HL-60 (cell line): ENCODE results near the gene LDB3.

Source experiments
- DNase-seq, 2 experiments: peaks; one replicate each; pipeline ENCODE4 v3.0.0-alpha.2; 2010 to 2020; ENCODE audit warnings: low read depth in 1 of 2, low spot score in 1 of 2
- H3K27ac ChIP-seq: fragments of 250-450 bp; sonication (Bioruptor Pico); replicated peaks from 2 replicates; pipeline ENCODE4 v1.5.1; 2020; ENCODE audit warnings: mild to moderate bottlenecking, moderate library complexity
- H3K27me3 ChIP-seq: fragments of 250-450 bp; sonication (Bioruptor Pico); 2 replicates; pipeline ENCODE4 v1.5.1; 2021; ENCODE audit warnings: mild to moderate bottlenecking, moderate library complexity; ENCODE audit not compliant: insufficient read depth, poor library complexity, severe bottlenecking
- H3K4me3 ChIP-seq: replicated peaks from 2 replicates; pipeline ENCODE4 v1.5.1; 2011; ENCODE audit warnings: mild to moderate bottlenecking, control low read depth, low read length; ENCODE audit not compliant: insufficient read depth
- CTCF ChIP-seq: IDR thresholded peaks from one replicate; pipeline ENCODE4 v1.5.1; 2011; ENCODE audit warnings: low read length, control low read depth, inconsistent platforms; ENCODE audit not compliant: insufficient read depth
- GABPA ChIP-seq: IDR thresholded peaks from 2 replicates; pipeline ENCODE4 v1.6.1; 2012; ENCODE audit warnings: low read depth
- POLR2AphosphoS5 ChIP-seq: IDR thresholded peaks from 2 replicates; pipeline ENCODE4 v1.6.1; 2012; ENCODE audit warnings: low read depth
- REST ChIP-seq: IDR thresholded peaks from 2 replicates; pipeline ENCODE4 v1.6.1; 2012; ENCODE audit warnings: low read depth; ENCODE audit not compliant: insufficient replicate concordance
- SPI1 ChIP-seq: IDR thresholded peaks from 2 replicates; pipeline ENCODE4 v1.6.1; 2012; ENCODE audit warnings: low read depth, mild to moderate bottlenecking, borderline replicate concordance

Gene LDB3

DNA sequence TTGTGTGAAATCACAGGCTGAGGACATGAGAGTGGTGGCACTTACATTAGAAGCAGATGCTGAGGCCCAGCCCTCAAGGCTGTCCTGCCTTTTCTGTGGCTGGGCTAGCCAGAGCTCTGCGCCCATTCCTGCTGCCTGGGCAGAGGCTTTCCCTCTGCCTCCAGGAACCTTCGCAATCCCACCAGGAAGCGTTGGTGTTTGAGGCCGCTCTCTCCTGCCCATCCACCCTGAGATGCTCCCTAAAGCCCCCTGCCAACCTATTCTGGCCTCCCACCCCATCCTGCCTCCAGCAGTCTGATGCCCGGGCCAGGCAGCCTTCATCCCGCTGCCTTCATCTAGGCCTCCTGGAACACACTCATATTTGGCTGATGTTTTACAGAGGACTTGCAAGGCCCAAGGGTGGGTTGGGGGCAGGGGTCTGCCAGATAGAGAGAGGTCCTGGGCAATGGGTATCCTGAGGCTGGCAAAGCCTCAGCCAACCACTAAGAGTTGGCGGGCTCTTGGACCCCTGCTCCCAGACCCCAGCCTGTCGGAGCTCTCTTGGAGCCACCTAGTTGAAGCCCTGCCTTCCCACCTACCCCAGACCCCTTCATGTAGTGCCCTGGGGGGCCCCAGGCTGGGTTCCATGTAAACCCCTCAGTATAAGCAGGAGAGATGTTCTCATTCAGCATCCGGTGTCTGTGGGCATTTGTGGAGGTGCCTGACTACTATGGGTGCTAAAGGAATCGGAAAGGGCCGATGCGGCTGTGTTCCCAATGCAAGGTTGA lies 32.7 kb downstream of the LDB3 start:
- H3K27ac ChIP-seq = no peak overlapping the region
- no peaks in the 10 kb centered on the region for H3K27me3 ChIP-seq
- no peak for DNase-seq
- H3K4me3 ChIP-seq = no peak overlapping the region
- no peak for TF ChIP-seq REST
- no peak for TF ChIP-seq SPI1
- TF ChIP-seq GABPA = no peak
- TF ChIP-seq CTCF = no peak
- no peak for TF ChIP-seq POLR2AphosphoS5

- TF ChIP-seq GABPA = no peak
- no peak for TF ChIP-seq REST
- TF ChIP-seq POLR2AphosphoS5 = no peak
- no peak for TF ChIP-seq SPI1
- no peak for TF ChIP-seq CTCF
- DNase-seq = no peak
- Histone ChIP-seq H3K4me3 (no peak overlapping the region), H3K27me3 (no peaks in the 10 kb centered on the region), H3K27ac (no peak overlapping the region)
Observed at GRCh38 chr10:86703176-86703575, 34.9 kb downstream of the LDB3 start.

DNA sequence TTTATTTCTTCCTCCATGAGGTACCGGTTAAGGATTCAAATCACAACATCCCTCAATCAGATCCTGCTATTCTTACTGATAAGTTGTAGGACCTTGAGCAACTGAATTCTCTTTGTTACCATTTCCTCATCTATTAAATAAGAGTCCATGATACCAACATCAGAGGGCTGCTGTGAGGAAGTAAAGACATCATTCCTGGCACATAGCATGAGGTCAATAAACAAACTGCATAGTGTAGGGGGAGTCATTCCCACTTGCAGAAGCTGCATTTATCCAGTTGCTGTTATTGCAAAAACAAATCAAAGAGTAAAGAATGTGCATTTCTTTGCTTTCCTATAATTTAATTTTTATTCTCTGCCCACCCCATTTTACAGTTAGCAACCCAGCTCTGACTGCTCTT lies 36.8 kb downstream of the LDB3 start:
- TF ChIP-seq GABPA = no peak
- Histone ChIP-seq H3K4me3 (no peak overlapping the region), H3K27ac (no peak overlapping the region), H3K27me3 (no peaks in the 10 kb centered on the region)
- no peak for DNase-seq

GRCh38 chr10:86705905-86706304 lies 37.6 kb downstream of the LDB3 start:
- TF ChIP-seq CTCF = no peak
- TF ChIP-seq REST = no peak
- TF ChIP-seq POLR2AphosphoS5 = no peak
- no peak for TF ChIP-seq GABPA
- TF ChIP-seq SPI1 = no peak
- Histone ChIP-seq H3K27ac (no peak overlapping the region), H3K4me3 (no peak overlapping the region), H3K27me3 (no peaks in the 10 kb centered on the region)
- no peak for DNase-seq
